ENCODE results near the gene SLC34A3.
"Not testable (repeated sequence)": the region's sequence is repeated elsewhere in the genome, so short reads cannot be mapped to it uniquely, and the experiment has no call there.

Gene SLC34A3

DNA sequence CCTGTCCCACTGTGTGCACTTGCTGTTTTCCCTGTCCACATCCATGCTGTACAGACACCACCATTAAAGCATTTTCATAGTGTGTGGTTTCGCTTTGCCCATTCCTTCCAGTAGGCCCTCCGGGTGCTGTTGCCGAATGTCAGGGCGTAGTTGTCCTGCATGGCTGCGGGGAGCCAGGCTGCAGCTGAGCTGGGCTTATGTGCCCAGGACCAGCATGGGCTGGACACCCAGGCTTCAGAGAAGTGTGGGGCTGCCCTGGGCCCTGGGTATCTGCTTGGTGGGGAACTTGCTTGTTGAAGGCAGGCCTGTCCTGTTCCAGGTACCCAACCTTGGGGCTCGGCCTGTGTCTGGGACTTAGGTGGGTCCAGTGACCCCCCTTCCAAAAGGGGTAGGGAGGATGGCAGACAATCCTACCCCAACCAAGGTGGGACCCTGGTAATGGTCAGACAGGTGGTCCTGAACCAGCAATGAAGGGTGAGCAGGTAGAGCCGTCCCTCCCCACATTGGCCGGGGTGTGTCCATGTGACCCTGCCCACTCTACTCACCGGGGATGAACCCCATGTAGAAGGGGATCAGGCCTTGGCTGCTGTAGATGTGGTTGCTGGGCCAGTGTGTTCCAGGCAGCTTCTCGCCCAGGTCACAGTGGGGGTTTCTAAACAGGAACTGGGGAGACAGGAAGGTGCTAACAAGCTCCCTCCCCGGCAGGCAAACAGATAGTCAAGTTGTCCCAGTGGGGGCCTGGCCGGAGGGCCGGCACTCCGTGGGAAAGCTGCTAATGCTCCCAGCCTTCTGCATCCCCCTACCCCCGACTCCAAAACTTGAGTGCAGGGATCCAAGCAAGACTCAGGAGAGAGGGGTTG is 13.2 kb downstream of the SLC34A3 start:
- no peak for DNase-seq

DNA sequence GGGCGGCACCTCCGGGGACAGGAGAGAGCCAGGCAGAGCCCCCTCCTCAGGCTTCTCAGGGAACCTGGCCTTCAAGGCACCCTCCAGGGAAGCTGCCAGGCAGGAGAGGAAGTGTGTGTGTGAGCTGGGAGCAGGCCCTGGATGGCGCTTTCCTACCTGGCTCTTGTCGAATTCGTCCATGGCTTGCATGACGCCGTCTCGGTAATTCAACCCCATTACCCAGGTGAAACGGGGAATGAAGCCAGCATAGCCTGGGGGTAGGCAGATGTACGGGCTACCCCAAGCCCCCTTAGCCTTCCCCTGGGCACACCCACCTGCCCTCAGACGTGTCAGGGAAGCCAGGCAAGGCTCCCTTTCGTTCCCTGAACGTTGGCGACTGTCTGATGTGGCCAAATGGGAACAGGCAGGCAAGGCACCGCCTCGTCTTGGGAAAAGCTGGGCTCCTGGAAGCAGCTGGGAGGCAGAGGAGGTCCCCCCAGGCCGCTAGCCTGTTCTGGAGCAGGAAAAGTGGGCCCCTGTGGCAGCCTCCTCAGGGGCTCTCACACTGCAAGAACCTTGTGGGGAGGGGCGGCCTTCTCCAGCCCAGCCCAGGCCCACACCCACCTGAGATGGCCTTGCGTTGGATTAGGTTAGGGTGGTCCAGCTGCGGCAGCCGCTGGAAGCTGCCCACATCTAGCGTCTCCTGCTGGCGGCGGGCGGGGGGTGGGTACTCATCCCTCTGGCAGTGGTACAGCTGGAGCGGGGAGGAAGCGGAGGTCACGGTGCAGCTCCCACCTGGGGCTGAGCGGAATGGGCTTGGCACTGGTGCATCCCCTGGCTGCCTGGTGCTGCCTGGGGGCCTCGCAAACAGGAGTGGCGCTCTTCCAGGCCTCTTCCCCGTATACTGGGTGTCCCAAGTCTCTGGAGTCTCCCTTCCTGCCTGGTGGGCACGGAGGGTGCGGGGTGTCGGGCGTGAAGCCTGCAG is 14.1 kb downstream of the SLC34A3 start:
- no peak for DNase-seq

DNA sequence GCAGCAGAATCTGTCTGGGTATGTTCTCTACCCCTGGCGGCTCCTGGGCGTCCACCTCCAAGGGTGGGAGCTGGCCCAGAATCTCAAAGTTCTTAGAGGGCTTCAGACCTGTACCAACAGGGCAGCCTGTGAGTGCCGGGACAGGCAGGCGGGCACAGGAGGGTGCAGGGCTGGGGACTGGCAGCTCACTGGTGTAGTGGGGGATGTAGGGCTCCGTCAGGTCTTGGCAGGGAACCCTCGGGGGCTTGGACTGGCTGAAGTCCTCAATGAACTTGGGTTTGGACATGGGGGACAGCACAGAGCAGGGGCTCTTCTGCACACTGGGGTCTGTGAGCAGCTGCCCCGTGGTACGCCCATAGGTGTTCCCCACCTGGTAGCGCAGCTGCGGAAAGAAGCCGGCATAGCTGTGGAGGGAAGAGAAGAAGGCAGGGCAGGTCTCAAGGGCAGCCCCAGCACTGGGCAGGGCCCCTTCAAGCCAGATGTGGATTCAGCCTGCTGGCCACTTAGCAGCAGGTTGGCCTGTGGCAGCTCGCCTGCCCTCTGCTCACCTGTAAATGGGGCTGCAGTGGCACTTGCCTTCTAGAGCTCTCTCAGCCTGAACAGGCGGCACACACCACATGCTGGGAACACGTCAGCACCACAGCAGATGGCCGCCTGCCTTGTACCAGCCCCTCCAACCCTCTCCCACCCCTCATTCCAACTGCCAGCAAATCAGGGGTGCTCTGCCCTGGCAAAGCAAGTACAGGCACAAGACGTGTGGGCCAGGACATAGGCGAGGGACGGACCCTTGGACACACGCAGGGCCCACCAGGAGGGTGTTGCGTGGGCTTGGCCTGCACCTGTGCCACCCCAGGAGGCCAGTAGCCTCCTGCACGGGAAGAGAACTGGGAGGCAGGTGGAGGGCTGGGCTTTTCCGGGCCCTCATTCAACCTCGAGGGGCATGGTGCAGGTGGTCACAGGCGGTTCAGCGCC is 15.0 kb downstream of the SLC34A3 start:
- no peak for DNase-seq

DNA sequence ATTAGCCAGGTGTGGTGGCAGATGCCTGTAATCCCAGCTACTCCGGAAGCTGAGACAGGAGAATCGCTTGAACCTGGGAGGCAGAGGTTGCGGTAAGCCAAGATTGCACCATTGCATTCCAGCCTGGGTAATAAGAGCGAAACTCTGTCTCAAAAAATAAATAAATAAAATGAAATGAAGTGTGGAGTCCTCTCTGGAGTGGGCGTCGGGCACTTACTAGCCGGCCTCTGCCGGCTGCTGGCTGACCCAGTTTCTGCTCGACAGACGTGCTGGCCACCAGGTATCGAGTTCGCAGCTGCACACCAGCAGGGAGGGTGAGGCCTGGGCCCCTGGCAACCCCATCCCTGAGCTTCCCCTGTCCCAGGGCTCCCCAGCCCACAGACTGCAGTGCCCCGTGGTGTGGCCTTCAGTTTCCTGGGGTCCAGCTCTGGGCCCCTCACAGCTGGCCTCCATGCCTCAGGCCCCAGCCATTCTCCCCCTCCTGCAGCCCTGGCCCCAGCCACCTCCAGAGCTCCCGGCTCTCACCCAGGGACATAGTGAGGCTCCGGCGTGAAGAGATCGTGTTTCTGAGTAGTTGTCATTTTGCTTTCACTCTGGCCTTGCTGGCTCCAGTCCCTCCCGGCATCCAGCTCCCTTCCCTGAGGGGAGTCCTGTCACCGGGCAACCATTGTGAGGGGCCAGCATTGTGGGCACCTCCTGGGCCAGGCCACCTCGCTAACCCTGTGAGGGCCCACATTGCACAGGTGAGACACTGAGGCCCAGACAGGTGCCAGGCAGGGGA is 16.6 kb downstream of the SLC34A3 start:
- DNase-seq = no peak

DNA sequence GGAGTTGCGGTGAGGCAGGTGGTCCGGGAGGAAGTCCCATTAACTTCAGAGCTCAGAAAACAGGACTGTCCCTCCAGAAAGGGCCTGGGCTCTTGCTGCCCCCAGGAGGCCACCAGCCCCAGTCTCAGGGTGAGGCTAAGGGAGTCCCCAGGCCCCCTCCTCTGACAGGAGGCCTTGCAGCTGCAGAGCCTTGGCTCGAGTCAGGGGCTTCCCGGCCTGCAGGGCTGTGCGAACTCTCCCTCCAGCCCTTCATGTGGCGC is 17.1 kb downstream of the SLC34A3 start:
- no peak for DNase-seq

DNA sequence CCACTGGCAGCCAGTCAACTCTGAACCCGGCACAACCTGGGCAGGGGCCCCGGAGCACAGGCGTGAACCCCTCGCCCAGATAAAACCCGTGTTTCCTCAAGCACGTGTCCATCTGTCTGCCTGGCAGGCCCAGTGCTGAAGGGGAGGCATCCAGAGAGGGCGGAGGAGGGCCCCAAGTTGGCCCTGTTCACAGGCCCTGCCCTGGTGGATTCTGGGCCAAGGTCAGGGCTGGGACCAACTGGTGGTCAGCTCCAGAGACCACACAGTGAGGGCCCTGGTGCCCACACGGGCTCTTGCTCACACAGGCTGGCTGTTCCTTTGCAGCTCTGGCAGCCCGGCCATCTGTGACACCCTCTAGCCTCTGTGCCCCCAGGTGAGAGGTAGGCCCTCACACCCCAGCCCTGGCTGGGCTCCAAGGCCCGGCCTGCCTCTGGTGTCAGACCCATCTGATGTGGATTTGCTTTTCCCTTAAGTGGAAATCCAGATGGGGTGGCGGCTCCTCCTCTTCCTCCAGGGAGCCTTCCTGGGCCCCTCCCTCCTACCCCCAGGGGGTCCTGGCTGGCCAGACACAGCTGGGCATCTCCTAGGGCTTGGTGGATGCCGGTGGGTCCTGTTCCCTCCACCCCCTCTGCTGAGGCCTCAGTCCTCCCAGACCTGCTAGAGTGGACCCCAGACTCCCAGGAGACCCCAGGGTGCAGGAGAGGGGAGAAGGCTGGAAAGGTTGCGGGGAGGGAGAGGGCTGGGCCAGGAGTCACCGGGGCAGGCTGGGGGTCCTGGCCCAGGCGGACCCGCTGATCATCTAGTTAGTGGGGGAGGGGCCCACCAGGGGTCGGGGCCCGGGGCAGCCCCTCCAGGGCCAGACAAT is 19.9 kb downstream of the SLC34A3 start:
- no peak for DNase-seq

DNA sequence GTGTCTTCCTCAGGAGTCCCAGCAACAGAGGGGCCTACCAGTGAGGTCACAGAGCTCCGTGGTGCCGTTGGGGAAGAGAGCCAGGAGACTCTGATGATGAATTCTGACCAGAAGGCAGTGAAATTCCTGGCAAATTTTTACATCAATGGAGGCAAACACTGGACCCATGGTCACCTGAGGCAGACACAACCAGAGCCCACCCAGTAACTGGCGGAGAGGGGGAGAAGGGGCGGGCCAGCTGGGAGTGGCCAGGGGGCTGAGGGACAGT is 20.4 kb downstream of the SLC34A3 start, which contains the start of gene STPG3:
Gene STPG3, plus strand, starts transcription at position 93 of the 268 bp plus-strand sequence. Its CDS starts 1 bp downstream, at position 94.
- DNase-seq = no peak

DNA sequence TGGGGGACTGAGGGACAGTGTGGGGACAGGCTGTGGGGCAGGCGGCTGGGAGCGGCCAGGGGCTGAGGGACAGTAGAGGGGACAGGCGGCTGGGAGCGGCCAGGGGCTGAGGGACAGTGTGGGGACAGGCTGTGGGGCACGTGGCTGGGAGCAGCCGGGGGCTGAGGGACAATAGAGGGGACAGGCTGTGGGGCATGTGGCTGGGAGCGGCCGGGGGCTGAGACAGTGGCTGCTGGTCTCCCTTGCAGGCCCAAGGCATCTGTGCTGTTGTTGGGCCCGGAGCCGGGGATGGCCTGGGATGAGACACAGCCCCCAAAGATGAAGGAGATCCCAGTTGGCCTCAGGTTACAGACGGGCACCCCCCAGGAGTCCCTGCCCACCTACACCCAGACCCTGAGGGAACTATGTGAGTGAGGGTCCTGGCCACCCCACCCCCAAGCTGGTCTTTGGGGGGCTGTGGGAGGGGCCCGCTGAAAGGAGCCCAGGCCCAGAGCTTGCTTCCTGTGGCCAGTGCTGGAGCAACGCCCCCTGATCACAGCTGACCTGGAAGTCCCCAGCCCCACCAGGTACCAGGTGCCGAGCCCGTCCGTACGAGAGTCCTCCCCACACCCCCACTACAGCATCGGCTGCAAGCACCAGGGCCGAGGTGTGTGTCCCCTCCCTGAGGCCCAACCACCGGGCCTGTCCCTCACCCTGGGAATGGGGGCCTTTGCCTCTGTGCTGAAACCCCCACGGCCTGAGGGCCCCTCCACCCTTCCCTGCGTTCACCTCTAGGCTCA is 21.0 kb downstream of the SLC34A3 start:
- DNase-seq = no peak

DNA sequence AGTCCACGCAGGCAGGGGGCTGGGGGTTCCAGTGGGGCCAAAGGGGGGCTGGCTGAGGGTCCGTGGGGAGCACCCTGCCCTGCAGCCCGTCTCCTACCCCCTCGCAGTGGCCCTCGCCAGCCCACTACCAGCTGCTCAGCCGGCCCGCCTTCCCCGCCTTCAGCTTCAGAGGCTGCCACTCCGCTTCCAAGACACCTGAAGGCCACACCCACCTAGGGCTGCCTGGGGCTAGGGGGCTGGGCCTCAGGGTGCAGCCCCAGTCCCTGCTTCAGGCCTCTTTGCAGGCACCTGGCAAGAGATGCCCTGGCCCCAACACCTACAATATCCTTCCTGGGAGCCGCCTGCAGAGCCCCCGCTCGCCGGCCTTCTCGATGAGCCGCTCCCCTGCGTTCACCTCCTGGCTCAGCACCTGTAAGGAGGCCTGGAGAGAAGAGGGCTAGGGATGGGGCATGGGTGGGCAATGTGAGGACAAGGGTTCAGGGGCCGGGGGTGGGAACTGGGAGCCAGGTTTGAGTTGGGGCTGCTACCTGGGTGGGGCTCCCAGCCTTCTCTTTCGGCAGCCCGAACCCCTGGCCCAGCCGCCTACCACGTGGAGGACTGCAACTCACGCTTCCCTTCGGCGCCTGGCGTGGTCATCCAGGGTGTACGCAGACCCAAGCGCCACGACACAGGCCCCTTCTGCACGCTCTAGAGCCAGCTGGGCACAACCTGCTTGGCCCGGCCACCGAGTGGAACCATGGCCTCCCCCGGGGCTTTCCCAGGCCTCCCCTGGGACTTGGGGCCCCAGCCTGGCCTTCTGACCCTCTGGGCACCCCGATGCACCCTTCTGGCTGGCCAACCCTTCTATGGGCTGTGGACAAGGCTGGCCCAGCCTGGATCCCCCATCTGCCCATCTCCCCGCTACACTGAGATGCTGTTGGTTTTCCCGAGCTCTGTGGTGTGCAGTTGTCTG is 22.1 kb downstream of the SLC34A3 start:
- no peak for DNase-seq

DNA sequence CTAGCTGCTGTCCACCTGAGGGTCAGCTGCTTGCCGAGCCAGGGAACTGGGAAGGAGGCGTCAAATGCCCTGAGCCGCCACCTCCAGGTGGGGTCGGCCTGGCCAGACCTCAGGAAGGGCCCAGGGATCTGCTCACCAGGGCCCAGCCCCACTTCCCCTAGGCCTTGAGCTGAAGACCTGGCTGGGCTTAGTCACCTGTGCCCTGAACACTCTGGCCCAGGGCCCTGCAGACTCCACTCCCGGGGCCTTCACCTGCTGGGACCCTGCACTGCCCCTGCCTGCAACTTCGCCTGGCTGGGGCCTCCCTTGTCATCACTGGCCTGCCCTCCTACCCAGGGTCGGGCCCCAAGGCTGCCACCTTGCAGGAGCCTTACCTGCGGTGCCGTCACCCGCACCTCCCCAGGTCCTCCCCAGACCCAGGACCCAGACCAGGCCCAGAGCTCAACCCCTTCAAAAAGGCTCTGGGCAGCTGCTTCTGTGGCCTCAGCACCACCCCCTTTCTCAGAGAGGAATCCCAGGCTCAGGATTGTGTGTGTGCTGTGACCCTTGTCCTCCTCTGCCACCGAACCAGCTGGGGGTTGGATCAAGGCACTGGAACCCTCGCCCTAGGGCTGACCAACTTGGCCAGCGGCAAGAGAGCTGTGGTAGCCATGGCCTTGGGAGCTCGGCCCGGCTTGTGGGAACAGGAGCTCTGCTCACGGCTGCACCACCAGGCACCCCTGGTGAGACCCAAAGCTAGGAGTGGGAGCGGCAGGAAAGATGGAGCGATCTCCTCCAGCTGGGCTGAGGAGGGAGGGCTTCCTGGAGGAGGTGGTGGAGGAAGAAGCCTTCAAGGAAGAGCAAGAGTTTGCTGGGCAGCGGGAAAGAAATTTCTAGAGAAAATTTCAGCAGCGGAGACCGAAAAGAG is 23.3 kb downstream of the SLC34A3 start:
- no peak for DNase-seq

DNA sequence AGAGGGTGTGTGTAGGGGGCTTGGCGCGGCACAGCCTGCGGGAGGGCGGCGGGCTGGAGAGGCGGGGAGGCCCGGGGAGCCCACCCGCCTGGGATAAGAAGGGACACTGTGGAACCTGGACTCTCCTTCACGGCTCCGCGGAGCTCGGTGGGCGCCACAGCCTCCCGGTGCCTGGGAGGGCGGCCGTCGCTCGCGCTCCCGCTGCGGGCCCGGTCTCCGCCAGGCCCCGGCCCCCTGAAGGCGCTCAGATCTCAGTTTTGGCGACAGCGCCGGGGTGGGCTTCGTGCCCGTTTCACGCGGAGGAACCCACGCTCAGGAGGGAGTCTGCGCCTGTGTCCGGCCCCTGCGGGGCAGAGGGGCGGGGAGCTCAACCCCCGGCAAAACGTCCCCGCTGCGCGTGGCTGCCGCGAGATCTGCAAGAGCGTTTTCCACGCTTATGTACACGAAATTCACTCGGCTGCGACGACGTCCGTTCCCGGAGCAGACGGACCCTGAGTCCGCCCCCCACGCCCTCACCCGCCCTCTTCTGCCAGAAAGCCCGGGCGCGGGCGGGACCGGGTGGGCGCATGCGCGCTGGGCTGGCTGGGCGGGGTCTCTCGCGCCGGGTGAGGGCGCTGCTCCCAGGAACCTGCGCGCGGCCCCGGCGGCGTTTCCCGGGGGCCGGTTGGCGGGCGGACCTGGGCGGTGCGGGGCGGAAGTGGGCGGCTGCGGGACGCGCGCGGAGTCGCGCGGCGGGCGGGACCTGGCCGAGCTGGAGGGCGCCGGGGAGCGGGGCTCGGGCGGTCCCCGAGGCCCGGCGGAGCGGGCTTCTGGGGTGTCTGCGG is 24.1 kb downstream of the SLC34A3 start, which contains the start of gene NELFB:
Gene NELFB, plus strand, starts transcription at position 704 of the 824 bp plus-strand sequence.
- DNase-seq = peak; percentile 94

DNA sequence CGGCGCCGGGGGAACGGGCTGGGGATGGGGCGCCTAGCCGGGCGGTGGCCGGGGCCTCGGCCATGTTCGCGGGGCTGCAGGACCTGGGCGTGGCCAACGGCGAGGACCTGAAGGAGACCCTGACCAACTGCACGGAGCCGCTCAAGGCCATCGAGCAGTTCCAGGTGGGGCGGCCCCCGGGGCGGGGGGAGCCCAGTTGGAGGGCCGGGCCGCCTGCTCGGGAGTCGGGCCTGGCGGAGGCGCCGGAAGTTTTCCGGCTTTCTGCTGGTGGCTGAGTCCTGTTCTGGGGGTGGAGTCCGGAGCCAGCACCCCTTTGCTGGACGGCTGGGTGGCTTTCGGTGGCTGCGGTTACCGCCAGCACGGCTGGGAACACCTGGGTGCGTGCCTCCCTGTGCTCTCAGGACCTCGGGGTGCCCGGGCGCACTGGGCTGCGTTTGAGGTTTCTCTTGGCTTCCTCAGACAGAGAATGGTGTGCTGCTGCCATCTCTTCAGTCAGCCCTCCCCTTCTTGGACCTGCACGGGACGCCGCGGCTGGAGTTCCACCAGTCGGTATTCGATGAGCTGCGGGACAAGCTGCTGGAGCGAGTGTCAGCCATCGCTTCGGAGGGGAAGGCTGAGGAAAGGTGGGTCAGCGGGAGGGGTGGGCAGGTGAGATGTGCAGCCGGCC is 24.9 kb downstream of the SLC34A3 start:
- peak; percentile 73 for DNase-seq

DNA sequence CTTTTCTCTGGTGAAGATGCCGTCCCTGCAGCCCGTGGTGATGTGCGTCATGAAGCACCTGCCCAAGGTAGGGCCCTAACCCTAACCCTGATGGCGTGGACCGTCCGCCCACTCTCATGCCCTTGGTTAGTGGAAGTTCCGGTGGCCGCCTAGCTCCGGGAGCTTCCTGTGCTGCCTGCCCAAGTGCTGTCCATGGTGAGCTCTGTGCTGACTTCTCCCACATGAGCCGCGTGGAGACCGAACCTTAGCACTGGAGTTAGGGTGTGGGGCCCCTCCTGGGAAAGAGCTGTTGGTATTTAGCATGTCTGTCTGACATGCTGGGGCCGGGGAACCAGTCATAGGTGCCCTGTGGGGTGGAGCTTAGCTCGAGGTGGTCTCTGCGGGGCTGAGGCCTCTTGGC is 25.7 kb downstream of the SLC34A3 start:
- DNase-seq = no peak

DNA sequence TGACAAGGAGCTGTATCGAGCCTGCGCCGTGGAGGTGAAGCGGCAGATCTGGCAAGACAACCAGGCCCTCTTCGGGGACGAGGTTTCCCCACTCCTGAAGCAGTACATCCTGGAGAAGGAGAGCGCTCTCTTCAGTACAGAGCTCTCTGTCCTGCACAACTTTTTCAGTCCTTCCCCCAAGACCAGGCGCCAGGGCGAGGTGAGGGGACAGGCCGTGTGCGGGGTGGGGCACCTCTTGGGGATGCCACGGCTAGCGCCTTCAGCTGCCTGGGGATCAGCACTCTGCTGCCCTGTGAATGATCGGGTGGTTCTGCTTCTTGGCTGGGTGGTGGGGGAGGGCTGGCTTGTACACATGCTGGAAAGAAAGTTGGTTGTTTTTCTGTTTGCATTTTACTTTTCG is 26.2 kb downstream of the SLC34A3 start:
- DNase-seq = no peak

DNA sequence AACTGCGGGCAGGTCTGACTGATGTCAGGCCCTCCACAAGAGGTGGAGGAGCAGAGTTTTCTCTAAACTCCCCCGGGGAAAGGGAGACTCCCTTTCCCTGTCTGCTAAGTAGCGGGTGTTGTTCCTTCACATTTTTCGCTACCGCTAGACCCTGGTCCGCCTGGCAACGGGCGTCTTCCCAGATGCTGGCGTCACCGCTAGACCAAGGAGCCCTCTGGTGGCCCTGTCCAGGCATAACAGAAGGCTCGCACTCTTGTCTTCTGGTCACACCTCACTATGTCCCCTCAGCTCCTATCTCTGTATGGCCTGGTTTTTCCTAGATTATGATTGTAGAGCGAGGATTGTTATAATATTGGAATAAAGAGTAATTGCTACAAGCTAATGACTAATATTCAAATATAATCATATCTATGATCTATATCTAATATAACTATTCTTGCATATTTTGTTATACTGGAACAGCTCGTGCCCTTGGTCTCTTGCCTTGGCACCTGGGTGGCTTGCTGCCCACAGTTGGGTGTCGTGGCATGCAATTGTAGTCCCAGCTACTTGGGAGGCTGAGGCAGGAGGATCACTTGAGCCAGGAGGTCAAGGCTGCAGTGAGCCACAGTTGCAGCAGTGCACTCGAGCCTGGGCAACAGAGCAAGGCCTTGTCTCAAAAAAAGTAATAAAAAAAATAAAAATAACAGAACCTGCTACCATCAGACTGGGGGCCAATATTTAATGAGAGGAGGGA is 31.6 kb downstream of the SLC34A3 start:
- DNase-seq = not testable (repeated sequence)

DNA sequence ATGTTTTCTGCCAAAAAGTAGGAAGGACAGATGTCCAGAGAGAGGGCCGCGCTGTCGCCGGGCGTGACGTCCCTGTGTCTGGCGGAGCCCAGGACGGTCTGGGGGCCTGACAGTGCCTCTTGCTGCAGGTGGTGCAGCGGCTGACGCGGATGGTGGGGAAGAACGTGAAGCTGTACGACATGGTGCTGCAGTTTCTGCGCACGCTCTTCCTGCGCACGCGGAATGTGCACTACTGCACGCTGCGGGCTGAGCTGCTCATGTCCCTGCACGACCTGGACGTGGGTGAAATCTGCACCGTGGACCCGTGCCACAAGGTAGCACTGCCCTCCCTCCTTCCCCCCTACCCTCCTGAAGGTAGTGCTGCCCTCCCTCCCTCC is 32.2 kb downstream of the SLC34A3 start:
- no peak for DNase-seq

All from OCI-M1 (cell line).